ENCODE measurements around the gene SNTA1. TPM values are rescaled to one million over a fixed set of nuclear protein-coding genes. Genes with fewer than 3 reads are reported as not detected.
"Not testable (repeated sequence)": the region's sequence is repeated elsewhere in the genome, so short reads cannot be mapped to it uniquely, and the experiment has no call there.

SNTA1 gene
- total RNA-seq, 1 experiment from 2014 or later, result 14.6 TPM

GRCh38 chr20:33400812-33401183 is 42.8 kb downstream of the SNTA1 start:
- DNase-seq (ENCODE audit: low read depth), result no peak

- no peak for DNase-seq (ENCODE audit: low read depth)
These were observed 43.6 kb downstream of the SNTA1 start for GRCh38 chr20:33399924-33400323.

- no peak for DNase-seq (ENCODE audit: low read depth)
These were observed 48.8 kb downstream of the SNTA1 start for GRCh38 chr20:33394718-33395117.

- no peak for DNase-seq (ENCODE audit: low read depth)
These were observed 50.0 kb downstream of the SNTA1 start for GRCh38 chr20:33393609-33394008.

GRCh38 chr20:33391722-33392415 is 51.7 kb downstream of the SNTA1 start:
- DNase-seq (ENCODE audit: low read depth), result no peak

- not testable (repeated sequence) for DNase-seq (ENCODE audit: low read depth)
These were observed 54.2 kb downstream of the SNTA1 start for GRCh38 chr20:33389326-33389725.

- no peak for DNase-seq (ENCODE audit: low read depth)
These were observed 55.3 kb downstream of the SNTA1 start for GRCh38 chr20:33388268-33388667.

GRCh38 chr20:33387177-33387576 is 56.4 kb downstream of the SNTA1 start:
- DNase-seq (ENCODE audit: low read depth), result peak; percentile 76

GRCh38 chr20:33386673-33387072 is 56.9 kb downstream of the SNTA1 start:
- no peak for DNase-seq (ENCODE audit: low read depth)

- DNase-seq (ENCODE audit: low read depth), result no peak
These were observed 66.2 kb downstream of the SNTA1 start for GRCh38 chr20:33377366-33377765.

- peak; percentile 57 for DNase-seq (ENCODE audit: low read depth)
These were observed 69.6 kb downstream of the SNTA1 start for GRCh38 chr20:33373735-33374605.

GRCh38 chr20:33372993-33373441 is 70.5 kb downstream of the SNTA1 start:
- no peak for DNase-seq (ENCODE audit: low read depth)

- DNase-seq (ENCODE audit: low read depth), result peak; percentile 75
These were observed 73.3 kb downstream of the SNTA1 start for GRCh38 chr20:33370291-33370690.

GRCh38 chr20:33362898-33363297 is 80.7 kb downstream of the SNTA1 start:
- no peak for DNase-seq (ENCODE audit: low read depth)

- no peak for DNase-seq (ENCODE audit: low read depth)
These were observed 83.9 kb downstream of the SNTA1 start for GRCh38 chr20:33359399-33360261.

Other genes with a start within 250 kb of the SNTA1 start
- gene BPIFA3, start 226.4 kb downstream of the SNTA1 start, total RNA-seq (2014; rRNA removed; shearing (Covaris generic)), result not detected in 2 replicates
- gene BPIFA1, start 207.8 kb downstream of the SNTA1 start, total RNA-seq (2014; rRNA removed; shearing (Covaris generic)), result not detected in 2 replicates
- gene BPIFB1, start 160.5 kb downstream of the SNTA1 start, total RNA-seq (2014; rRNA removed; shearing (Covaris generic)), result not detected in 2 replicates
- gene CDK5RAP1, start 42.2 kb downstream of the SNTA1 start, total RNA-seq (2014; rRNA removed; shearing (Covaris generic)), result 33.5 and 42.7 TPM in 2 replicates
- 2.4 and 2.9 TPM in 2 replicates for gene CBFA2T2, start 46.3 kb upstream of the SNTA1 start, total RNA-seq (2014; rRNA removed; shearing (Covaris generic))
- gene C20orf144, start 218.6 kb upstream of the SNTA1 start, total RNA-seq (2014; rRNA removed; shearing (Covaris generic)), result 0.16 TPM in 1 of 2 replicates, not detected in the other
- 0.06 TPM in 1 of 2 replicates, not detected in the other for gene ACTL10, start 223.2 kb upstream of the SNTA1 start, total RNA-seq (2014; rRNA removed; shearing (Covaris generic))
- 22.8 and 25.1 TPM in 2 replicates for gene NECAB3, start 230.7 kb upstream of the SNTA1 start, total RNA-seq (2014; rRNA removed; shearing (Covaris generic))
- gene E2F1, start 242.6 kb upstream of the SNTA1 start, total RNA-seq (2014; rRNA removed; shearing (Covaris generic)), result 37.1 and 48.7 TPM in 2 replicates

All from HT1080 (cell line).